ENCODE data around the gene BAHCC1.

Gene BAHCC1

DNA sequence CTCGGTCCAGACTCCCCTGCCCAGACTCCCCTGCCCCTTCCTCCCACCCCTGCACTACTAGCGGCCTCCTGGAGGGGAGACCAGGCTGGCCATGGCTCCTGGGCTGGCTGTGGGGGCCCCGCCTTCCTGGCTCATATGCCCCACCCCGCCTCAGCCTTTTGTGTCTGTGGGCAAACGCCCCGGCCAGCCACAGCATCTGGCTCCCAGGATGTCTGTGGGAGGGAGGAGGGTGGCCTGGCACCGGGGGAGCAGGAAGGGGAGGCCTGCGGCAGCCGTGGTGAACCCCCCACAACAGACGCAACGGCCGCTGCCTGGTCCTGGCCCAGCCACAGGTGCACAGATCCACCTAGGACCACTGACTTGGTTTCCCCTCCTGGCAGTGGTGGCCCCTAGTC is 32.9 kb downstream of the BAHCC1 start:
- no peak for DNase-seq

DNA sequence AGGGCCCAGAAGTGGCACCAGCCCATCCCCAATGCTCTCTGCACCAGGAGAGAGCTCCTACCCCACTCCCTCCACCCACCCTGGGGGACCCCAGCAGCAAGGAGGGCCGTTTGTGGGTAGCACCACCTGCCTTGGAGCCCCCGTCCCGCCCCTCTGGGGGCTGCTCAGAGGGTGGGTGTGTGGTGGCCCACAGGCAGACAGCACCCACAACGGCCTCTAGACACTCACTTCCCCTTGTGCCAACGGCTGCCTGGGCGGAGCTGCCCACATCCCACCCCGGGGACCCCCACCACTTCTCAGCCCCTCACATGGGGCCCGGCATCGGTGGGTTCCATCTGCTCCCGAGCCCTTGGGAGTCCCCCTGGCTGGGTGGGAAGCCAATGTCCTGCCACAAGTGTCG is 33.3 kb downstream of the BAHCC1 start:
- DNase-seq: no peak

DNA sequence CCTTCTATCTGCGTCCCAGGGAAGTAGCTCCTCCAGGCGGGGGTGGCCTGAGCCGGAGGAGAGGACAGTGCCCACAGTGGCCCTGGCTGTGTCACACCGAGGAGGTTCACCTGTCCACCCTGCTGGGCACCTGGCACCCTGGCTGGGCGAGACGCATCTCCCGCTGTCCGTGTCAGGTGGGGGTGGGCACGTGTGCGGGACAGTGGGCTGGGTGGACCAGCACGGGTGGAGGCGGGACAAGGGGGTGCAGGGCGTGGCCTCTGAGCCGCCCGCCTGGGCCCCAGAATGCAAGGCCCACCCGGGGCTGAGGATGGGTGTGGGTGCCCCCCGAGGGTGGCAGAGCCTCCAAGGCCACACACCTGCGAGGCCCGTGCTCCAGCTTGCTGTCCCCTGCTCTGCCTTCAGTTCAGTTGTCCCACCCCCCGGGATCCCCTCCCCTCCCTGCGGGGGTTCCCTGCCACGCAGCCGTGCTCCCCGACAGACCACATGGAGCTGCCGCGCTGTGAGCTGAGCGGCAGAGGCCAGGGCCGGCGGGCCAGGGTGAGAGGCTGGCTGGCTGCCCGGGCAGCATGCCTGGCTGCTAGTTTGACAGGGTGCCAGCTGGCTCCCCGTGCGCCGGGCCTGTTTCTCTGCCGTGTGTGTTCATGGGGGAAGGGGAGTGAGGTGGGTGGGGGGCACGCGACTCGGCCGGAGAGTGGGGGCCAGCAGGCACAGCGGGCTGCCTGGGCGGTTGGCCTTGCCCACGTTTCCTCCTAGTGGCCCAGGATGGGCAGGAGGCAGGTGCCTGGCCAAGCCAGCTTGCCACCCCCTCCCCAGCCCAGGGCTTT is 33.9 kb downstream of the BAHCC1 start:
- peak; percentile 22 for DNase-seq

DNA sequence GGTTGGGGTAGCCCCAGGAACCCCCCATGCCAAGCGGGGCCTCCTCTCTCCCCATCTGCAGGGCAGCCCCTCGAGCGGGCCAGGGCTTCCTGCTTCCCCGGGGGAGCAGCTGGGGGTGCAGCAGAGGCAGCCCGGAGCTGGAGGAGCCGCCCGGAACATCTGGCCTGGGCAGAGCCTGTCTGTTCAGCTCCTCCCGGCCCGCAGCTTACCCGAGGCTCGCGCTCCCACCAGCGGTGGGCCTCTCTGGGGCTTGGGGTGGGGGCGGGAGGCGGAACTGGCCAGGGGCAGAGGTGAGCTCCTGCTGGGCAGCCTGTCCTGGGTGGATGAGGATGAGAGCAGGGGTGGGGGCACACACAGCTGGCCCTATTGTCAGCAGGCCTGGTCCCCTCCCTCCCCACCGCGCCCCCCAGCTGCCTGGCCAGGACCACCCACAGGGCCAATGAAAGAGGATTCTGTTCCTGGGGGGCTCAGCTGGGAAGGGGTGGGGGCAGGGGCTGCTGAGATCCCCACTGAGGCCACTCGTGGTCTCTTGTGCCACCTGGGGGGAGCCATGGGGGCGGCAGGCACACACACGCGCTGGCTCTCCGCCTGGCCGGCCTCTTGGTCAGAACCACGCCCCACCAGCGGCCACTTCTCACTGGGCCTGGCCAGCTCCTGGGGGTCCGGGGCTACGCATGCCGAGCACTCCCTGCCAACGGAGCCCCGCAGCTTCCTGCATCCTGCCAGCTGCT is 34.7 kb downstream of the BAHCC1 start:
- DNase-seq: no peak

DNA sequence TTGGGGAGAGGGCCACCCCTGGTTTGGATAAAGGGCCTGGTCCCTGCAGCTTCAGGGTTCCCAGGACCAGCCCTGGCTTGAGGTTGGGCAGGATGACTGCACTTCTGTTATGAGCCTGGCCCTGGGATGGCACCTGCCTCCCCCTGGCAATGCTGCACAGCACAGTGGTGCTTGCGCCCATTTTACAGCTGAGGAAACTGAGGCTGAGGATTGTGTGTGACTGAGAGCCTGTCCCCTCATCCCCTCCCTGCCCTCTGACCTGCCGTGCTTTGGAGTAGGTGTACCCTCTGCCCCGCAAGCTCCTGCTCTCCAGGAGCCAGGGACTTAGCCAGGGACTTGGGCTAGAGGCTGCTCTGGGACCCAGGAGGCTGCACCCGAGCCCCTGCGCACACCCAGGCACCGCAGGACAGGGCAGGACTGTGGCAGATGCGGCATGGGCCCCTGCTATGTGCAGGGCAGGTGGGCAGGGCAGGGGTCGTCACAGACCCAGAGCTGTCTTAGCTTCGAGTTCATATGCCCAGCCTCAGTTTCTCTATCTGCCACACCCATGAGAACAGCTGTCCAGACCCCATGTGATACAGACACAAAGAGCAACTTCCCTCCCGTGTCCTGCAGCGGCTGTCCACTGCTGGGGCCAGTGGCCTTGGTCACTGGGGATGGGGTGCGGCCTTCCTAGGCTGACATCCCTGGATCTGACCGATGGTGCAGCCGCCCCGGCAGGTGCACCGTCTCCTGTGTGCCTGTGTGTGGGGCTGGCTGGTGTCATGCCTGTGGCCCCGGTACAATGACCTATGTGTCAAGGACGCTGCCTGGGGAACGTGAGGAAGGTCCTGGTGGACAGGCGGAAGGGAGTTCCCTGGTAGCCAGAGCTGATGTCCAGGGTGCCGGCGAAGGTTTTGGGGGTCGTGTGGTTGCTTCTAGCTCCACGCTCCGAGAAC is 36.6 kb downstream of the BAHCC1 start:
- no peak for DNase-seq

DNA sequence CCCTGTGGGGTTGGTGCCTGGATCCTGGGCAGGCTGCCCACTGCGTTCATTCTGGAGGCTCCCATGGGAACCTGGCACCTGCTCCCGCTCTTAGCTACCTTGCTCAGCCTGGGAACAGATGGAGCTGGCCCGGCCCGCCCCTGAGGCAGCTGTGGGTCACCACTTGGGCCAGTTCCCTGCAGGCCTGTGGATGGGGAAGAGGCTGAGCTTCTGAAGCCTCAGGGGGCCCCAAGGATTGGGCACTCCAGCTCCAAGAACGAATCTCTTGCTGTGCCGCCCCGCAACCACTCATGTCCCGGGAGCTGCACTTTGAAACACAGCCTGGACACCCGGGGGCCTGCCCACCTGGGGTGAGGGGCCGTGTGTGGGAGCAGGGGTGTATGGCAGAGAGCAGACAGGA is 37.7 kb downstream of the BAHCC1 start:
- no peak for DNase-seq

DNA sequence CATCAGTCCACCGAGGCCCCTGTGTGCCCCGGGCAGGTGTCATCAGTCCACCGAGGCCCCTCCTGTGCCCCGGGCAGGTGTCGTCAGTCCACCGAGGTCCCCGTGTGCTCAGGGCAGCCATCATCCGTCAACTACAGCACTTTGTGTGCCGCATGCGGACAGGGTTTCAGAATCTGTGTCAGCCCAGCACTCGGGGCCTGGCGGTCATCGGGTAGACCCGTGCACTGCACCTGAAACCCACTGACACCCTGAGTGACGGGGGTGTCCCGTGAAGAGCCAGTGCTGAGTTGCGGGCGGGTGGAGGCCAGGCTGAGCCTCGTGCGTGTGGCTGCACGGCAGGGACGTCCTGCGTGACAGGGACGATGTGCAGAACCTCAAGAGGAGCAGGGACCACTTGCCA is 38.4 kb downstream of the BAHCC1 start:
- no peak for DNase-seq

DNA sequence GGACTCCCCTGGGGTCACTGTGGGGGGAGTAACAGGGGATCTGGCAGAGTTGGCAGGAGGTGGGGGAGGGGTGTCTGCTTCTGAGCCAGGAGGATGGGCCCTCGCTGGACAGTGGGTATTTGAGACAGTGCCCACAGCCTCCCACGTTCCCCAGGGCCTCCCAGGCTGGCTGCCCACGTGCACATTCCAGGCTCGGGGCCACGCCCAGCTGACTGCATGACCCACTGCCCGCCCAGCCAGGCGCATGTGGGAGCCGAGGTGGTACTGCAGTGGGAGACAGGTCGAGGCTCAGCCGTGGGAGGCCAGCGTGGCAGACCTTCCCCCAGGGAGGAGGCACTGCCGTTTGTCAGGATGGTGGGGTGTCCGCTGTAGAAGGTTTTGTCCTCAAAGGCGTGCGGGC is 38.8 kb downstream of the BAHCC1 start:
- DNase-seq: no peak

DNA sequence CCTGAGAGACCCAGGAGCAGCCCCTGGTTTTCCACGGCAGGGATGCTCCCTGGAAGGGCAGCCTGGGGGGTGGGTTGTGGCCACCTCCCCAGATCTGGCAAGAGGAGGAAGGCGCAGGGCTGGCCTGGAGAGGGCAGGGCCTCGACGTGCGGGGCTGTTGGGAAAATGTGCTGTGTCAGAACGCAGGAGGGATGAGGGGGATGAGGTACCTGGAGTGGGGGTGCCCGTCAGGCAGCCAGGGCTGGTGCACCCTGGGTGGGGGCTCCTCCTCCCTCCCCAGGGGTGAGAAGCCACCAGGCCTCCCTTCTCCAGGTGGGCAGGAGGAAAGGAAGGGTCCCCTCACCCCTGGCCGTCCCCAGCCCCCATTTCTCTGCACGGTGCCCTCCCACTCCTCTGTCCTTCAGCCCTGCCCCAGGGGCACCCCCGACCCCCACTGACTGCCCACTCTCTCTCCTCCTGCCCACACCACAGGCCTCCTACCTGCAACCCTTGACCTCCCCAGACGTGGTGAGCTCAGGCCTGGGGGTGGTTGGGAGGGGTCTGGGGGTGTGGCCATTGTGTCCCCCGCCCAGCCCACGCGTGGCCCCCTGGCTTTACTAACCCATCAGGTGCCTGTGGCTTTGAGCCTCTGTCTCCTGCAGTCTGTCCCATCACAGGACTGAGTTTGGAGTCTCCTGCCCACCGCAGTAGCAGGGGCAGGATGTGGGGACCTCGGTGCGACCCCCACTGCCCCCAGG is 39.6 kb downstream of the BAHCC1 start:
- DNase-seq: no peak

DNA sequence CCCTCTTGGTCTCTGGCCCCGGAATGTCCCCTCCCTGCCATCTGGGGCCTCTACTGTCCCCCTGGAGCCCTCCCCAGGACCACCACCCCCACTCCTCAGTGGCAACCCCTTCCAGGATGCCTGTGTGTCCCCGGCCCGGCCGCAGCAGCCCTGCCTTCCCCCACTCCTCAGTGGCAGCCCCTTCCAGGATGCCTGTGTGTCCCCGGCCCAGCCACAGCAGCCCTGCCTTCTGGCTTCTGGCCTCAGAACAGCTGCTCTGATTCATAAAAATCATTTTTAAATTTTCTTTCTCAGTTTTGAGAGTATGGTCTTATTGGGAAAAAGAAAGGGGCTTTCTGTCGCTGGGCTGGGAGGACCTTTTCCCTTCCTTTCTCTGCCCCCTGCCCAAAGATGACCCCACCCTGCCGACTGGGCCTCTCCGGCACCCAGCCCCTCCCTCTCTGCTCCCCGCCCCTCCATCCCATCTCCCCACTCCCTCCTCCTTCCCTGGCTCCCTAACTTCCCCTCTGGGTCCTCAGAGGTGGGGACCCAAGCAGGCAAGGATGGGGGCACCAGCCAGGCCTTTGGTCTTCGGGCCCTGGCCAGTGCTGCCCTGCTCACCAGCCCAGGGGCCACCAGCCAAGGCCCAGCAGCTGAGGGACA is 40.5 kb downstream of the BAHCC1 start:
- no peak for DNase-seq

DNA sequence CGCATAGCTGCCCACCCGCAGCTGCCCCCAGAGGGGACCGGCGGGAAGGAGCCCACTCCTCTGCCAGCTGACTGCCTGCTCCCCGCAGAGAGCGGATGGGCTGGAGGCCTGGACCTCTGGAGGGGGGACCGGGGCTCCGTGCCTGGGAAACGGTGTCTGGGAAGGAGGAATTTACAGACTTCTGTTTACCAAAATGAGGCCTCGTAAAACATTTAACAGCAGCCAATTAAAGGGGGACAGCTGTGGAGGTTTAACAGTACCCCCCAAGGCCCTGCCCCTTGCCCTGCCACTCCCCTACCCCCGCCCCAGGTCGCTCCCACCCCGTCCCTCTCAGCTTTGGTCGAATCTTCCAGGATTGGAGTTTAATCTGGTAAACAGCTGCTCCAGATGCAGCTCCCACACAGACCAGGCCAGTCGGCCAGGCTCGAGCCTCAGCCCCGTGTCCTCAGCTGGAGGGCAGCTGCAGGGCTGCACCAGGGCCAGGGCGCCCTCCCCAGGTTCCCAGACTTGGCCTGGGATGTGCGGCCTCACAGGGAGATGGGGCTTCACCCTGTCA is 41.1 kb downstream of the BAHCC1 start:
- no peak for DNase-seq

DNA sequence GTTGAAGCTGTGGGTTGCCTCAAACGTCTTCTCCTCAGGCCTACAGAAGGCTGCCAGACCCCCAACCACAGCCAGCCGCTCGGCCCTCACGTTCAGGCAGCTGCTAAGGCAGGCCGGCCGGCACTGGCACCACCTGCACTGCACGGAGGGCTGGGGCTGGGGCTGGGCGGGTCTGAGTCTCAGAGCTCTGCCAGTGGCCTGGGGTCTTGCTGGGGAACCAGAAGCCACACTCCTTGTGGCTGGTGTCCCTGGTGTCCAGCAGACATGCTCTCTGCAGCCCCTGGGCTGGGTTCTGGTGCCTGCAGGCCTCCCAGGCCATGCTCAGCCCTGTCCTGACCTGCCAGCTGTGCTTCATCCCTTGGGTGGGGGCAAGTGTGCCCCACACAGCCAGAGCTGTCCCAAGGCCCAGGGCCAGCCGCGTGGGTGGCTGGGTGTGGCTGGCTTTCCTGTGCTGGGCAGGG is 42.0 kb downstream of the BAHCC1 start:
- DNase-seq: no peak

DNA sequence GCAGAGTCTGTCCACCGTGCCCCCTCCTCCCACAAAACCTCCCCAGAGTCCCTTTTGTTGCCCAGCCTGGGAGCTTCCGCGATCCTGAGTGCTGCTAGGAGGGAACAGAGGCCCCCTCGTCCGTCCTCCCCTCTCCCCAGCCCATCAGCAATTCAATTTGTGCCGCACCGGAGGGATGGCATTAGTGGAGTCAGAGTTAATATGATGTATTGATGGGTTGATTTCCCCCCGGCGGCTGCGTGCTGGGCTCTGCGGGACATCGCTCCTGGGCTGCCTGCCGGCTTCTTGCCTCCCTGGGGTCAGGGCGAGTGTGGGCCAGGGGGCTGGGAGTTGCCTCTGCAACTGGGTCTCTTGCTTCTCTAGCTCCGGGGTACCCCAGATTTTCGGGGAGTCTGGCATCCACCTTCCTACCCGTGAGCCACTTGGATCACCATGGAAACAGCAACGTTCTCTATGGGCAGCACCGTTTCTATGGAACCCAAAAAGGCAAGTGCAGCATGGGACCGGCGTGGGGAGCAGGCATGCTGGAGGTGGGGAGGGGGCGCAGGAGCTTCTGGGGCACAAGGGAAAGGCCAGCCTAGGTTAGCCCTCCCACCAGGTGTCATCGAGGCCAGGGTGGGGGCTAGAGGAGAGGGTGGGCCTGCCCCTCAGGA is 42.9 kb downstream of the BAHCC1 start:
- DNase-seq: no peak

DNA sequence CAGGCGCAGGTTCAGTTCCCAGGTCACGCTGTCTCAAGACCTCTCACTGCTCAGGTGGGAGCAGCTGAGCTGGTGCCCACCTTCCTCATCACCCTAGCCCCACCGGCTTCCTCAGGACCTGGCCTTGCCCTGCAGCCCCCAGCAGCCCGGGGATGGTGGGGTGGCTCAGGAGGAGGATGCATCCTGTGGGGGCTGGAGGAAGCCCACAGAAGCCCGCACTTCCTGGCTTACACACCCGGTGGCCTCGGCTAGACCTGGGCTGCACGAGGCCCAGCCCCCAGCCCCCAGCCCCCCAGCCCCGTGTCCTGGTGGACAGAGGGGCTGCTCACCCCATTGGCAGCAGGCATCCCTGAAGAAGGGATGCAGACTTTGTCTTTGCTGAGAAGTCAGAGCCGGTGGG is 43.4 kb downstream of the BAHCC1 start:
- DNase-seq: no peak

DNA sequence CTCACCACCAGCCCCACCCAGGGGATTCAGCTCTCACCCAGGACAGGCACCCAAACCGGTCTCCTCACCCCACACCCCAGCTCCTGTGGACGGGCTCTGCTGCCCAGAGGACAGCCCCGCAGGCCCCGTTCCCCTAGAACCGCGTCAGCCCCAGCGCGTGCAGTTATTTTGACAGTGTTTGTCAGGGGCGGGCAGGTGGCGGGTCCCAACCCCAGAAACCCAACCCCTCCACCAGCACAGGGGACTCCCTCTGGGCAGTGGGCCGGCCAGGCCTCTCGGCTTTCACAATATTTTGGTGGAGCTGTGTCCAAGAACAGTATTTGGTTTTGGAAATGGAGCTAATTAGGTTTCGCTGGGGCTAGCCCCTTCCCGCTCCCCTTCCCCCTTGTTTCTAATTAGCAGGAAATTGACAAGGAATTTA is 44.8 kb downstream of the BAHCC1 start:
- no peak for DNase-seq

DNA sequence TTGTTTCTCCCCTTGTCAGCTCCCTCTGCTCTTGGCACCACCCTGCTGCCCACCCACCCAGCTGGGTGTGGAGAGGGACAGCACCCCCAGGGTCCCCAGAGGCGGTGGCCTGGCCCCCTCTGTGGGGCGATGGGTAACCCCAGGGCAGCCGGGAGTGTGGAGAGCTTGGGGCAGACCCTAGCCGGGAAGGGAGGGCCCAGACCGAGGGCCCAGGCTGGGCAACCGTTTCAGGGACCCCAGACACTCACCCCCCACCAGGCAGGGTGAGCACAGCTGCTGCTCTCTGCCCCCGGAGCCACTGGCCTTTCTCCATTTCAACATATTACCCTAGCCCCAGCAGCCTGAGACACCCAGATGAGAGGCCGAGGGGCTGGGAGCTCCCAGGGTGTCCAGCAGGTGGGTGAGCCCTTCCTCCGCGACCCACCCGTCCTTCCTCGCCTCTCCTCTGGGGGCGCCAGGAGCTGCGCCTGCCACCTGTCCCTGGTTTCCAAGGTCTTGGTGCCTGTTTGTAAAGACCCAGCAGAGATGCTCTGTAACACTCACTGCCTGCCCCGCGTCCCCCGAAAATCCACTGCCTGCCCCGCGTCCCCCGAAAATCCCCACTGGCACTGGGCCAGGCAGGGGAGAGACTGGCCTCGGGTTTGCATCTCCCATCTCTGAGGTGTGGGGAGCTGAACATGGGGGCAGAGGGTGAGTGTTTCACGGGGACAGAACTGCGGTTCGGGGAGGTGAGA is 45.4 kb downstream of the BAHCC1 start:
- DNase-seq: no peak

DNA sequence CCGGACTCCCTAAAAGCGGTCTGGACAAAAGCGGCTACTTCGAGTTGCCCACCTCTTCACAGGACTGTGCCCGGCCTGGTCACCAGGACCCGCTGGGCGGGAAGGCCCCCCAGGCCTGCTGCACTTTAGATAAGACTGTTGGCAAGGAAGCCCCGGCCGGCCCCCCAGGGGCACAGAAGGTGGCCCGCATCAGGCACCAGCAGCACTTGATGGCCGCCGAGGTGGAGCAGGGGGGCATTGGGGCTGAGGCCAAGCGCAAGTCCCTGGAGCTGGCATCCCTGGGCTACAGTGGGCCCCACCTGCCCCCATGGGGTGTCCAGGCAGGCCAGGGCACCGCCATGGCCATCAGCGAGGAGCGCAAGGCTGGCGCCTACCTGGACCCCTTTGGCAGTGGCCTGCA is 47.5 kb downstream of the BAHCC1 start:
- no peak for DNase-seq

DNA sequence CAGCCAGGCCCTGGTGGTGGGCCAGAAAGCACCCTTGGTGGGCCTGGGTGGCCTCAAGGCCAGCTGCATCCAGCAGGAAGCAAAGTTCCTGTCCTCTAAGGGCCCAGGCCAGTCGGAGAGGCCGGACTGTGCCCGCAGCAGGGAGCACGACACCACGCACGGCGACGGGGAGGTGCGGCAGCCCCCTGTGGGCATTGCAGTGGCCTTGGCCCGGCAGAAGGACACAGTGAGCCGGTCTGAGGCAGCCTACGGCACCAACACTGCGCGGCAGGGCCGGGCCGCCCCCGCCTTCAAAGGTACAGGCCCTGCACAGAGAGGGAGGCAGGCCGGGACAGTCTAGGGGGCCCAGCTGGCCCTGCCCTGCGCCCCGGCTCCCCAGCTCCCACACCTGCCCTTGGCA is 48.0 kb downstream of the BAHCC1 start:
- no peak for DNase-seq

DNA sequence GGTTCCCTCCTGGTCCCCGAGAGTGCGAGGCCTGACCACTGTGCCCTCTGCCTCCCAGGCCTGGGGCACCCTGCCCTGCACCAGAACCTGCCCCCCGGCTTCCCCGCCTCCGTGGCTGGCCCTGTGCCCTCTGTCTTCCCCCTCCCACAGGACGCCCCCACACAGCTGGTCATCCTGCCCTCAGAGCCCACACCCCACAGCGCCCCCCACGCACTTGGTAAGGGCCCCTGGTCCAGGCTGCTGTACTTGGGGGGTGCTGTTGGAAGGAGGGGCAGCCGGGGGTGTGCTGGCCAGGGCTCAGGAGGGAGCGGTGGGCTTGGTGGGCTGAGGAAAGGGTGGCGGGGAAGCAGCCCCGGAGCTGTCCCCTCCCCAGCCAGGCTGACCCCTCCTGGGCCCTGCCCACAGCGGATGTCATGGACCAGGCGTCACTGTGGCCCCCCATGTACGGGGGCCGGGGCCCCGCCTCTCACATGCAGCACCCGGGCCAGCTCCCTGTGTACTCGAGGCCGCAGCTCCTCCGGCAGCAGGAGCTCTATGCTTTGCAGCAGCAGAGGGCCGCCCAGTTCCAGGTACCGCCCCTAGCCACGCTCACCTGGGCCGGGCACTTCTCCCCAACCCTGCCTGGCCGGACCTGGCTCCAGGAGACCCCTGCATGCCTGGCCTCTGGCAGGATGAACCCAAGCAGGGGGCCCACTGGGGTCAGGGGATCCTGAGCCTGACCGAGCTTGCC is 49.5 kb downstream of the BAHCC1 start:
- no peak for DNase-seq

Measured in NCI-H1048 (cell line).